ENCODE data around the gene ZNF66.
"Not testable (repeated sequence)": the region's sequence is repeated elsewhere in the genome, so short reads cannot be mapped to it uniquely, and the experiment has no call there.

The ZNF66 gene

GRCh38 chr19:20776083-20777076, at the start of gene ZNF66:
TSS of gene ZNF66 (plus strand) at chr19:20776304. CDS start at chr19:20776448, 144 bp downstream.
- DNase-seq, result peak; percentile 95

DNA sequence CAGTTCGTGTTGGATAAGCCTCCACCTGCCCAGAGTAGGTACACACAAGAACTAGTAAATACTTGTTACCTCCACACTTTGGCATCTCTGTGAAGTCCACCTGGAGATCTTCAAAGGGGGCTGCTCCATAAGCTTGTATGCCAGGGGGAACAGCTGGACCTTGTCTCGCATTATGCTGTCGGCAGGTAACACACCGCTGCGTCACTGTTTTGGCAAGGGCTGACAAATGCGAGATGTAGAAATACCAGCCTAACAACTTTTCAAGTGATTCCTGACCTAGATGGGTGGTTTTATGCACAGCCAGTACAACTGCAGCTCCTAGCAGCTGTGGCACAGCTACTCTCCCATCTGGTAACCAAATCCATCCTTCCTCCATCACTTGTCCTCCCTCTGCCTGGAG, 25.9 kb upstream of the ZNF66 start:
- not testable (repeated sequence) for DNase-seq

- DNase-seq, result not testable (repeated sequence)
Observed at GRCh38 chr19:20752291-20752690, 23.8 kb upstream of the ZNF66 start.

- not testable (repeated sequence) for DNase-seq
Observed at GRCh38 chr19:20769225-20769736, 6.8 kb upstream of the ZNF66 start.

DNA sequence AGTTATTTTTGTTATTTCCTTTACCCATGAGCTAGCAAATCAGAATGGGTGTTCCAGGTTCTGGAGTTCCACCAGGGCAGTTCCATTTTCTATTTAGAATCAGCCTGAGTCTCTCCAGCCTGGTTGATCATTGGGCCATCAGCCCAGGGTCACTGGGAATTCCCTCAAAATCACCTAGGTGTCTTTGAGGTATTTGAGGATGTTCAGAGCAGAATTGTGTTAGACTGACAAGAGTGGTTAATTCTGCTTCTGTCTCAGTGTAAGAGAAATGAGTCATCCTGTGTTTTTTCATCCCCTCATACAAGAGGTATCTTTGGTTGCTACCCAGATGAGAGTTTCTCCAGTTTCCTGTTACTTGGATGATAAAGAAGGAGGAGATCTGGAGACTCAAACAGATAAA, 11.7 kb downstream of the ZNF66 start:
- DNase-seq, result no peak

- no peak for DNase-seq
Observed at GRCh38 chr19:20791806-20792205, 15.7 kb downstream of the ZNF66 start.

DNA sequence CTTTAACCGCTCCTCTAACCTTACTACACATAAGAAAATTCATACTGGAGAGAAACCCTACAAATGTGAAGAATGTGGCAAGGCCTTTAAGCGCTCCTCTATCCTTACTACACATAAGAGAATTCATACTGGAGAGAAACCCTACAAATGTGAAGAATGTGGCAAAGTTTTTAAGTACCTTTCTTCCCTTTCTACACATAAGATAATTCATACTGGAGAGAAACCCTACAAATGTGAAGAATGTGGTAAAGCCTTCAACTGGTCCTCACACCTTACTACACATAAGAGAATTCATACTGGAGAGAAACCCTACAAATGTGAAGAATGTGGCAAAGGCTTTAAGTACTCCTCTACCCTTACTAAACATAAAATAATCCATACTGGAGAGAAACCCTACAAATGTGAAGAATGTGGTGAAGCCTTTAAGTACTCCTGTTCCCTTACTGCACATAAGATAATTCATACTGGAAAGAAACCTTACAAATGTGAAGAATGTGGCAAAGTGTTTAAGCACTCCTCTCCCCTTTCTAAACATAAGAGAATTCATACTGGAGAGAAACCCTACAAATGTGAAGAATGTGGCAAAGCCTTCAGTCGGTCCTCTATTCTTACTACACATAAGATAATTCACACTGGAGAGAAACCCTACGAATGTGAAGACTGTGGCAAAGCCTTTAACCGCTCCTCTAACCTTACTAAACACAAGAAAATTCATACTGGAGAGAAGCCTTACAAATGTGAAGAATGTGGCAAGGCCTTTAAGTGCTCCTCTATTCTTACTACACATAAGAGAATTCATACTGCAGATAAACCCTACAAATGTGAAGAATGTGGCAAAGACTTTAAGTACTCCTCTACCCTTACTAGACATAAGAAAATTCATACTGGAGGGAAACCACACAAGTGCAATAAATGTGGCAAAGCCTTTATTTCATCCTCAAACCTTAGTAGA, 30.5 kb downstream of the ZNF66 start:
- DNase-seq, result not testable (repeated sequence)

GRCh38 chr19:20840371-20840770, 64.3 kb downstream of the ZNF66 start:
- no peak for DNase-seq
